ENCODE results near the gene CPT1C. TPM values are rescaled to one million over a fixed set of nuclear protein-coding genes. Genes with fewer than 3 reads are reported as not detected.

The CPT1C gene
- total RNA-seq, 1 donor from 2014 or later = 133 TPM

DNA sequence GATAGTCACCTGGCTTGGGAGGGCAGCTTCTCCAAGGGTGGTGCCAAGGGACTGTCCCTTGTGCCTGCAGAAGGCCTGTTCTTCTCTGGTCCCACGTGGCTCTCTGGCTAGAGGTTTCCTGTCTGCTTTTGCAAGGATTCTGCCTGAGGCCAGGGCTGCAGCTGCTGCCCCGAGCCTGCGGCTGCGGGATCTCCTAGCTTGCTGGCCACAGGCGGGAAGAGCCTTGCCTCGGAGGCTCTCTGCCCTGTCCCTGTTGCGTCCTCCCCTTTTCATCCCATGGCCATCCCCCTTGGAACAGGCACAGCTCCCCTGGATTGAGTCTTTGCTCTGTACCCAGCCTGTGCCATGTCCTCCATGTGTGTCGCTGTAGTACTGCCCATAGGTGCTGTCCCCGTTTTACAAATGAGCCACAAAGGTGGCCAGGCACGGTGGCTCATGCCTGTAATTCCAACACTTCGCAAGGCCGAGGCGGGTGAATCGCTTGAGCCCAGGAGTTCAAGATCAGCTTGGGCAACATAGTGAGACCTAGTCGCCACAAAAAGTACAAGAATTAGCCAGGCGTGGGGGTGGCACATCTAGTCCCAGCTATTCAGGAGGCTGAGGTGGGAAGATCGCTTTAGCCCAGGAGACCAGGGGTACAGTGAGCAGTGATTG is 34.3 kb upstream of the CPT1C start:
- no peaks in the 10 kb centered on the region for H3K36me3 Mint-ChIP-seq (ENCODE audit: unreplicated experiment)
- TF ChIP-seq, protein P1, sequence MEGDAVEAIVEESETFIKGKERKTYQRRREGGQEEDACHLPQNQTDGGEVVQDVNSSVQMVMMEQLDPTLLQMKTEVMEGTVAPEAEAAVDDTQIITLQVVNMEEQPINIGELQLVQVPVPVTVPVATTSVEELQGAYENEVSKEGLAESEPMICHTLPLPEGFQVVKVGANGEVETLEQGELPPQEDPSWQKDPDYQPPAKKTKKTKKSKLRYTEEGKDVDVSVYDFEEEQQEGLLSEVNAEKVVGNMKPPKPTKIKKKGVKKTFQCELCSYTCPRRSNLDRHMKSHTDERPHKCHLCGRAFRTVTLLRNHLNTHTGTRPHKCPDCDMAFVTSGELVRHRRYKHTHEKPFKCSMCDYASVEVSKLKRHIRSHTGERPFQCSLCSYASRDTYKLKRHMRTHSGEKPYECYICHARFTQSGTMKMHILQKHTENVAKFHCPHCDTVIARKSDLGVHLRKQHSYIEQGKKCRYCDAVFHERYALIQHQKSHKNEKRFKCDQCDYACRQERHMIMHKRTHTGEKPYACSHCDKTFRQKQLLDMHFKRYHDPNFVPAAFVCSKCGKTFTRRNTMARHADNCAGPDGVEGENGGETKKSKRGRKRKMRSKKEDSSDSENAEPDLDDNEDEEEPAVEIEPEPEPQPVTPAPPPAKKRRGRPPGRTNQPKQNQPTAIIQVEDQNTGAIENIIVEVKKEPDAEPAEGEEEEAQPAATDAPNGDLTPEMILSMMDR (IDR thresholded peaks at IDR 0.05; ENCODE audit: partially characterized antibody, unreplicated experiment) = no peak
- H3K9me3 Mint-ChIP-seq (ENCODE audit: unreplicated experiment) = peaks cover 8% of the 10 kb centered on the region
- H3K4me3 Mint-ChIP-seq (ENCODE audit: unreplicated experiment) = no peak overlapping the region
- no peak for DNase-seq
- peaks cover 5% of the 10 kb centered on the region for H3K27me3 Mint-ChIP-seq (ENCODE audit: unreplicated experiment)
- peaks cover 12% of the 10 kb centered on the region for H3K4me1 Mint-ChIP-seq (ENCODE audit: low read depth, unreplicated experiment)
- peak overlapping the region; percentile 55 for H3K27ac Mint-ChIP-seq (ENCODE audit: unreplicated experiment)

DNA sequence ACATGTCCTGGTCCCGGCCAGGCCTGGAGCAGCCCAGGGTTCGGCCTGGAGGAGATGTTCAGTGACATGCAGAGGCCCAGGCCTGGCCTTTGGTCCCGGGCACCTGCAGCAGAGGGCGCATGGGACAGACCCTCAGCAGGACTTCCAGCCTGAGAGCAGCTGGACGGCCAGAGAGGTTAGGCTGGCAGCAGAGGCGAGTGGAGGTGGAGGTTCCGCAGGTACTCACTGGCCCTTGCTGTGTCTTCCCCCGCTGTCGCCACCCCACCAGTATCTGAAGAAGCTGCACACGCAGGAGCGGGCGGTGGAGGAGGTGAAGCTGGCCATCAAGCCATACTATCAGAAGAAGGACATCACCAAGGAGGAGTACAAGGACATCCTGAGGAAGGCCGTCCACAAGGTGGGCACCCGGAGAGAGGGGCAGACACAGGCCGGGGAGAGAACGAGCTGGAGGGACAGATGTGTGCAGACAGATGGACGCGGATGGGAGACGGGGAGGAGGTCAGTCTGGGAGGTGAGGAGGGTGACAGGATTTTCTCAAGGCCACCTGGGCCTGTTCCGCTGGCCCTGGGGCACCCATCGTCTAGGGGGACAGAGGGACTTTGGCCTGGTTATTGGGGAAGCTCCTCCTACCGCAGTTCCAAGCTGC is 33.3 kb upstream of the CPT1C start:
- peaks cover 8% of the 10 kb centered on the region for H3K9me3 Mint-ChIP-seq (ENCODE audit: unreplicated experiment)
- H3K27me3 Mint-ChIP-seq (ENCODE audit: unreplicated experiment) = peaks cover 5% of the 10 kb centered on the region
- no peaks in the 10 kb centered on the region for H3K36me3 Mint-ChIP-seq (ENCODE audit: unreplicated experiment)
- no peak for DNase-seq
- TF ChIP-seq, protein P1 (IDR thresholded peaks at IDR 0.05; ENCODE audit: partially characterized antibody, unreplicated experiment) = no peak
- H3K4me1 Mint-ChIP-seq (ENCODE audit: low read depth, unreplicated experiment) = peaks cover 12% of the 10 kb centered on the region
- H3K27ac Mint-ChIP-seq (ENCODE audit: unreplicated experiment) = peak overlapping the region; percentile 88
- peak overlapping the region; percentile 46 for H3K4me3 Mint-ChIP-seq (ENCODE audit: unreplicated experiment)

DNA sequence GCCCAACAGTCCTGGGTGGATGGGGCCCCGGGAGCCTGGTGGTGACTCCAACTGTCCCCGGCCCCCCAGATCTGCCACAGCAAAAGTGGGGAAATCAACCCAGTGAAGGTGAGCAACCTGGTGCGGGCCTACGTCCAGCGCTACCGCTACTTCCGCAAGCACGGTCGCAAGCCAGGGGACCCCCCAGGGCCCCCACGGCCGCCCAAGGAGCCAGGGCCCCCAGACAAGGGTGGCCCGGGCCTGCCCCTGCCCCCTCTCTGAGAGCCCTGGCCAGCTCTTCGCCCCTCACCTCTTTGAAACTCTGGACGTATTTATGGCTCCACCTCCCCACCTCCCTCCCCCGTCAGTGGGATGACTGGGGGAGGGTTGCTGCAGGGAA is 32.8 kb upstream of the CPT1C start:
- peaks cover 12% of the 10 kb centered on the region for H3K4me1 Mint-ChIP-seq (ENCODE audit: low read depth, unreplicated experiment)
- TF ChIP-seq, protein P1 (IDR thresholded peaks at IDR 0.05; ENCODE audit: partially characterized antibody, unreplicated experiment) = no peak
- no peak for DNase-seq
- peaks cover 5% of the 10 kb centered on the region for H3K27me3 Mint-ChIP-seq (ENCODE audit: unreplicated experiment)
- no peaks in the 10 kb centered on the region for H3K36me3 Mint-ChIP-seq (ENCODE audit: unreplicated experiment)
- H3K9me3 Mint-ChIP-seq (ENCODE audit: unreplicated experiment) = peaks cover 6% of the 10 kb centered on the region
- no peak overlapping the region for H3K27ac Mint-ChIP-seq (ENCODE audit: unreplicated experiment)
- H3K4me3 Mint-ChIP-seq (ENCODE audit: unreplicated experiment) = no peak overlapping the region

DNA sequence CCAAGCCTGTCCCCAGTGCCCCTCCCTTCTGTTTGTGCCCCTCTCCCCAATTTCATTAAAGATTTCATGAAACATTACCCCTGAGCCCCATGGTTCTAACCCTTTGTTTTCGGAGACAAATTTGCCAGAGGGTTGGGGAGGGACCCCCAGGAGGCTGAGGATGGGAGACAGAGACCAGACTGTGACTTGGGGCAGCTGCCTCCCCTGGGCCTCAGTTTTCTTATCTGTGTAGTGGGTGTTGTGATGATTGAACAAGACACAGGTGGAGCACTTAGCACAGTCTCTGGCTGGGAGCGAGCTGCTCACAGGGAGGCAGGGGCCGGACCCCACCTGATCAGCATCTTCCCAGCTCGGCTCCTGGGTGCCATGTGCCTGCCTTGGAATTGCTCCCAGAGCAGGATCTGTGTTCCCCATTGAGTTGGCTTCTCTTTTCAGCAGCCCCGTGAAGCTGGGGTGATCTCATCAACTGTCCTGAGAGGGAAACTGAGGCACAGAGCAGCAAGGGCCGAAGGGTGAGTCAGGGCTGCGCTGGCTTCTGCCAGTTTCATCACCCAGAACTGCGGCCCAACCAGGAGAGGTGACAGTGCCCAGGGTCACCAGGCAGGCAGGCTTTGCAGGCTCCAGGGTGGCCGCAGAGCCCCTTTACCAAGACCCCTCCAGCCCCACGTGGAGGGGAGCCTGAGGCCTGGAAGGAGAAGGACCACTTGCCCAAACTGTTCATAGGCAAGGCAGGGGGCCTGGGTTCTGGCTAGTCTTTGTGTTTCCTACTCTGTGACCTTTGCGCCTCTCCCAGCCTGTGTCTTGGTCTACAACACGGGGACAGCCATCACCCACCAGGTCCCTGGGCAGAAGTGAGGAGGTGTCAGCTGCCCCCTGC is 32.1 kb upstream of the CPT1C start:
- TF ChIP-seq, protein P1 (IDR thresholded peaks at IDR 0.05; ENCODE audit: partially characterized antibody, unreplicated experiment) = no peak
- no peak overlapping the region for H3K4me3 Mint-ChIP-seq (ENCODE audit: unreplicated experiment)
- H3K9me3 Mint-ChIP-seq (ENCODE audit: unreplicated experiment) = peaks cover 6% of the 10 kb centered on the region
- H3K27ac Mint-ChIP-seq (ENCODE audit: unreplicated experiment) = no peak overlapping the region
- no peak for DNase-seq
- H3K36me3 Mint-ChIP-seq (ENCODE audit: unreplicated experiment) = no peaks in the 10 kb centered on the region
- peaks cover 5% of the 10 kb centered on the region for H3K27me3 Mint-ChIP-seq (ENCODE audit: unreplicated experiment)
- peaks cover 12% of the 10 kb centered on the region for H3K4me1 Mint-ChIP-seq (ENCODE audit: low read depth, unreplicated experiment)

Measured in glutamatergic neuron (in vitro differentiated cells).